Mesenchymal stem cell (in vitro differentiated cells and primary cell): ENCODE measurements around the gene TMEM30B.

Source experiments
- DNase-seq: peaks from one replicate; pipeline ENCODE4 v3.0.0-alpha.2; 2013
- H2AFZ ChIP-seq: one replicate; pipeline ENCODE4 v1.6.1; 2013; ENCODE audit warnings: low read depth, mild to moderate bottlenecking, control low read depth, inconsistent platforms, low read length, moderate library complexity
- H2AK5ac ChIP-seq: 2 replicates; pipeline ENCODE4 v1.6.1; 2013; ENCODE audit warnings: low read length, moderate library complexity, mild to moderate bottlenecking, inconsistent platforms; ENCODE audit not compliant: severe bottlenecking
- H2BK120ac ChIP-seq: one replicate; pipeline ENCODE4 v1.6.1; 2013; ENCODE audit warnings: low read depth, mild to moderate bottlenecking, inconsistent platforms, low read length, moderate library complexity
- H2BK12ac ChIP-seq, 2 experiments: one replicate each; pipeline ENCODE4 v1.6.1; 2013; ENCODE audit warnings: inconsistent platforms in 2 of 2, low read length in 2 of 2, mild to moderate bottlenecking in 2 of 2, moderate library complexity in 2 of 2, control low read depth in 1 of 2
- H2BK15ac ChIP-seq: one replicate; pipeline ENCODE4 v1.6.1; 2013; ENCODE audit warnings: mild to moderate bottlenecking, low read depth, inconsistent platforms; ENCODE audit not compliant: poor library complexity, severe bottlenecking
- H2BK5ac ChIP-seq: 2 replicates; pipeline ENCODE4 v1.6.1; 2013; ENCODE audit warnings: low read depth, mild to moderate bottlenecking, low read length, control low read depth, inconsistent platforms; ENCODE audit not compliant: poor library complexity, severe bottlenecking
- H3K14ac ChIP-seq, 2 experiments: one replicate each; pipeline ENCODE4 v1.6.1; 2013; ENCODE audit warnings: inconsistent platforms in 2 of 2, low read length in 2 of 2, control low read depth in 1 of 2, mild to moderate bottlenecking in 1 of 2, moderate library complexity in 1 of 2
- H3K18ac ChIP-seq, 2 experiments: one replicate each; pipeline ENCODE4 v1.6.1; 2013; ENCODE audit warnings: inconsistent platforms in 2 of 2, low read length in 2 of 2, control low read depth in 1 of 2, low read depth in 1 of 2, mild to moderate bottlenecking in 1 of 2
- H3K23ac ChIP-seq, 2 experiments: one replicate each; pipeline ENCODE4 v1.6.1; 2013; ENCODE audit warnings: inconsistent platforms in 2 of 2, low read length in 2 of 2, mild to moderate bottlenecking in 2 of 2, moderate library complexity in 2 of 2, control low read depth in 1 of 2
- H3K27ac ChIP-seq: 2 replicates; pipeline ENCODE4 v1.5.1; 2013; ENCODE audit warnings: mild to moderate bottlenecking, moderate library complexity, low read length, control low read depth, inconsistent platforms; ENCODE audit not compliant: poor library complexity, severe bottlenecking
- H3K27me3 ChIP-seq, 2 experiments: 2 replicates each; pipeline versions ENCODE4 v1.6.1 to v1.7.0; 2013; ENCODE audit warnings: low read length in 2 of 2, mild to moderate bottlenecking in 2 of 2, moderate library complexity in 2 of 2, control low read depth in 1 of 2, inconsistent platforms in 1 of 2; ENCODE audit not compliant: control insufficient read depth in 1 of 2, insufficient read depth in 1 of 2
- H3K36me3 ChIP-seq, 2 experiments: 2 replicates each; pipeline versions ENCODE4 v1.6.1 to v1.7.0; 2013; ENCODE audit warnings: low read length in 2 of 2, control low read depth in 1 of 2, inconsistent platforms in 1 of 2, low read depth in 1 of 2, mild to moderate bottlenecking in 1 of 2; ENCODE audit not compliant: insufficient read depth in 2 of 2, control insufficient read depth in 1 of 2
- H3K4ac ChIP-seq, 2 experiments: one replicate each; pipeline ENCODE4 v1.6.1; 2013; ENCODE audit warnings: inconsistent platforms in 2 of 2, low read length in 2 of 2, mild to moderate bottlenecking in 2 of 2, moderate library complexity in 2 of 2, control low read depth in 1 of 2, low read depth in 1 of 2
- H3K4me1 ChIP-seq: 2 replicates; pipeline ENCODE4 v1.6.1; 2013; ENCODE audit warnings: low read depth, low read length, control low read depth; ENCODE audit not compliant: control insufficient read depth, insufficient read depth
- H3K4me2 ChIP-seq: 2 replicates; pipeline ENCODE4 v1.6.1; 2013; ENCODE audit warnings: low read length, mild to moderate bottlenecking, inconsistent platforms; ENCODE audit not compliant: poor library complexity, severe bottlenecking
- H3K4me3 ChIP-seq, 2 experiments: 2 replicates each; pipeline versions ENCODE4 v1.5.1 to v1.7.0; 2013; ENCODE audit warnings: low read length in 2 of 2, mild to moderate bottlenecking in 2 of 2, control low read depth in 1 of 2, low read depth in 1 of 2; ENCODE audit not compliant: insufficient read depth in 1 of 2
- H3K79me1 ChIP-seq: replicated peaks from 2 replicates; pipeline ENCODE4 v1.6.1; 2013; ENCODE audit warnings: mild to moderate bottlenecking, control low read depth, low read length, inconsistent platforms; ENCODE audit not compliant: poor library complexity, severe bottlenecking
- H3K9ac ChIP-seq: 2 replicates; pipeline ENCODE4 v1.7.0; 2013; ENCODE audit warnings: mild to moderate bottlenecking, low read length, moderate library complexity
- H3K9me3 ChIP-seq: 2 replicates; pipeline ENCODE4 v1.7.0; 2013; ENCODE audit warnings: mild to moderate bottlenecking, low read length; ENCODE audit not compliant: control insufficient read depth
- H4K8ac ChIP-seq: one replicate; pipeline ENCODE4 v1.6.1; 2013; ENCODE audit warnings: inconsistent platforms, mild to moderate bottlenecking, low read length, moderate library complexity
- H4K91ac ChIP-seq: one replicate; pipeline ENCODE4 v1.6.1; 2013; ENCODE audit warnings: mild to moderate bottlenecking, low read length, inconsistent platforms
- WGBS: methylation state at CpG from one replicate; pipeline ENCODE4 v1.1.7; 2013; ENCODE audit warnings: mixed read lengths; 5-methylcytosine and 5-hydroxymethylcytosine counted together

TMEM30B gene

GRCh38 chr14:61233436-61233956 lies 47.6 kb downstream of the TMEM30B start:
- no peak overlapping the region for H3K27ac ChIP-seq
- H3K9ac ChIP-seq = no peak overlapping the region
- 33% methylated on average over 1 of the region's 3 CpGs for WGBS
- no peaks in the 10 kb centered on the region for H3K79me1 ChIP-seq
- H4K8ac ChIP-seq = no peak overlapping the region
- no peak overlapping the region for H2BK15ac ChIP-seq
- no peaks in the 10 kb centered on the region for H3K9me3 ChIP-seq
- DNase-seq = no peak
- H3K27me3 ChIP-seq = peaks cover 0 to 7% of the 10 kb centered on the region in 2 experiments
- no peak overlapping the region for H2AK5ac ChIP-seq
- no peak overlapping the region for H3K4me2 ChIP-seq
- no peak overlapping the region for H2BK120ac ChIP-seq
- no peak overlapping the region for H3K14ac ChIP-seq
- no peak overlapping the region for H4K91ac ChIP-seq
- H3K4me1 ChIP-seq = no peaks in the 10 kb centered on the region
- H3K18ac ChIP-seq = no peak overlapping the region
- H2BK12ac ChIP-seq = no peak overlapping the region
- no peak overlapping the region for H2BK5ac ChIP-seq
- H3K36me3 ChIP-seq = no peaks in the 10 kb centered on the region
- no peak overlapping the region for H3K4ac ChIP-seq
- H3K23ac ChIP-seq = no peak overlapping the region
- no peak overlapping the region for H3K4me3 ChIP-seq
- H2AFZ ChIP-seq = no peak overlapping the region

- H3K79me1 ChIP-seq = no peaks in the 10 kb centered on the region
- no peaks in the 10 kb centered on the region for H3K36me3 ChIP-seq
- H2BK5ac ChIP-seq = no peak overlapping the region
- H3K14ac ChIP-seq = no peak overlapping the region
- H3K4me2 ChIP-seq = no peak overlapping the region
- H2AFZ ChIP-seq = no peak overlapping the region
- no peak overlapping the region for H2BK15ac ChIP-seq
- no peak overlapping the region for H3K18ac ChIP-seq
- no peaks in the 10 kb centered on the region for H3K9me3 ChIP-seq
- H3K27ac ChIP-seq = no peak overlapping the region
- DNase-seq = no peak
- H2BK12ac ChIP-seq = no peak overlapping the region
- no peak overlapping the region for H2AK5ac ChIP-seq
- no peak overlapping the region for H3K23ac ChIP-seq
- no peaks in the 10 kb centered on the region for H3K4me1 ChIP-seq
- no peak overlapping the region for H3K9ac ChIP-seq
- H2BK120ac ChIP-seq = no peak overlapping the region
- H4K91ac ChIP-seq = no peak overlapping the region
- peaks cover 0 to 7% of the 10 kb centered on the region in 2 experiments for H3K27me3 ChIP-seq
- no peak overlapping the region for H3K4ac ChIP-seq
- no peak overlapping the region for H3K4me3 ChIP-seq
- no peak overlapping the region for H4K8ac ChIP-seq
- WGBS = 92% methylated on average over 4 of the region's 4 CpGs
These were observed 49.3 kb downstream of the TMEM30B start for GRCh38 chr14:61231810-61232209.

- Histone ChIP-seq H3K27me3 (peaks cover 0 to 7% of the 10 kb centered on the region in 2 experiments), H3K4me1 (no peaks in the 10 kb centered on the region), H3K23ac (no peak overlapping the region), H4K8ac (no peak overlapping the region), H3K9ac (no peak overlapping the region), H3K36me3 (no peaks in the 10 kb centered on the region), H3K27ac (no peak overlapping the region), H3K79me1 (no peaks in the 10 kb centered on the region), H3K4ac (no peak overlapping the region), H2AFZ (no peak overlapping the region), H3K4me2 (no peak overlapping the region), H3K4me3 (no peak overlapping the region), H2BK12ac (no peak overlapping the region), H2BK120ac (no peak overlapping the region), H3K9me3 (no peaks in the 10 kb centered on the region), H3K14ac (no peak overlapping the region), H2BK5ac (no peak overlapping the region), H4K91ac (no peak overlapping the region), H2BK15ac (no peak overlapping the region), H3K18ac (no peak overlapping the region), H2AK5ac (no peak overlapping the region)
- no peak for DNase-seq
- WGBS = 76% methylated on average over 3 of the region's 4 CpGs
These were observed 51.2 kb downstream of the TMEM30B start for GRCh38 chr14:61229981-61230380.

- Histone ChIP-seq H2BK5ac (no peak overlapping the region), H4K8ac (no peak overlapping the region), H3K9me3 (no peaks in the 10 kb centered on the region), H3K4me1 (no peaks in the 10 kb centered on the region), H3K14ac (no peak overlapping the region), H3K27ac (no peak overlapping the region), H3K4me2 (no peak overlapping the region), H3K23ac (no peak overlapping the region), H3K79me1 (no peaks in the 10 kb centered on the region), H2AFZ (no peak overlapping the region), H3K36me3 (no peaks in the 10 kb centered on the region), H2BK120ac (no peak overlapping the region), H3K18ac (no peak overlapping the region), H4K91ac (no peak overlapping the region), H2BK15ac (no peak overlapping the region), H2BK12ac (no peak overlapping the region), H2AK5ac (no peak overlapping the region), H3K4ac (no peak overlapping the region), H3K9ac (no peak overlapping the region), H3K27me3 (peaks cover 0 to 7% of the 10 kb centered on the region in 2 experiments), H3K4me3 (no peak overlapping the region)
- 73% methylated on average over 3 of the region's 6 CpGs for WGBS
- no peak for DNase-seq
These were observed 51.7 kb downstream of the TMEM30B start for GRCh38 chr14:61229475-61229888.
